Stimulated activated naive CD4-positive, alpha-beta T cell treated with Interleukin-2 at 50 U/mL for 16 hours (primary cell): ENCODE data around the gene ADGRV1.
"Not testable (repeated sequence)": the region's sequence is repeated elsewhere in the genome, so short reads cannot be mapped to it uniquely, and the experiment has no call there.

Experiments
- DNase-seq: peaks from one replicate; lab custom pipeline; 2025; lab: John Stamatoyannopoulos, UW

Gene ADGRV1

DNA sequence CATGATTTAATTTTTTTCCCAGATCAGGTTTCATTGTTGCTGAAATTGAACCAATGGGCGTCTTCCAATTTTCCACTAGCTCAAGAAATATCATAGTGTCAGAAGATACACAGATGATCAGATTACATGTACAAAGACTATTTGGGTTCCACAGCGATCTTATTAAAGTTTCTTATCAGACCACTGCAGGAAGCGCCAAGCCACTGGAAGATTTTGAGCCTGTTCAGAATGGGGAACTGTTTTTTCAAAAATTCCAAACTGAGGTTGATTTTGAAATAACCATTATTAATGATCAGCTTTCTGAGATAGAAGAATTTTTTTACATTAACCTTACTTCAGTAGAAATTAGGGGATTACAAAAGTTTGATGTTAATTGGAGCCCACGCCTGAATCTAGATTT is 251.6 kb downstream of the ADGRV1 start:
- DNase-seq: no peak

DNA sequence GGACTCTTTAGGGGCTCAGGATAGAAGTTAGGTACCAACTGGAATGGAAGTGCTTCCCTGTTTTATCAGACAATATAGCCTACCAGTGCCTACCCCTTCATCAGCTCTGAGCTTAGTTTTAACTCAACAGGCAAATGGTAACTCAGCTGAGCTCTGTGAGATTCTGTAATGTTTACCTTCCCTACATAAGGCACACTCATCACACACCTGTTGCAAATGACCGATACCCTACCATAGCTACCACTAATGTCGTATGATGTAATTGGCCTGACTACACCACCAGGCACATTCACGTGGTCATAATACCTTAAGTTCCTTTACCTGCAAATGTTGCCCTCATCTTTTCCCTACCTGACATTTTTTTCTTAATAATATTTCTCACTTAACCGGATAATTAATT is 254.8 kb downstream of the ADGRV1 start:
- no peak for DNase-seq

DNA sequence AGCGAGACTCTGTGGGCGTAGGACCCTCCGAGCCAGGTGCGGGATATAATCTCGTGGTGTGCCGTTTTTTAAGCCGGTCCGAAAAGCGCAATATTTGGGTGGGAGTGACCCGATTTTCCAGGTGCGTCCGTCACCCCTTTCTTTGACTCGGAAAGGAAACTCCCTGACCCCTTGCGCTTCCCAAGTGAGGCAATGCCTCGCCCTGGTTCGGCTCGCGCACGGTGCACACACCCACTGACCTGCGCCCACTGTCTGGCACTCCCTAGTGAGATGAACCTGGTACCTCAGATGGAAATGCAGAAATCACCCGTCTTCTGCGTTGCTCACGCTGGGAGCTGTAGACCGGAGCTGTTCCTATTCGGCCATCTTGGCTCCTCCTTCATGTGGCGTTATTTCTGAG is 263.5 kb downstream of the ADGRV1 start:
- DNase-seq: not testable (repeated sequence)

DNA sequence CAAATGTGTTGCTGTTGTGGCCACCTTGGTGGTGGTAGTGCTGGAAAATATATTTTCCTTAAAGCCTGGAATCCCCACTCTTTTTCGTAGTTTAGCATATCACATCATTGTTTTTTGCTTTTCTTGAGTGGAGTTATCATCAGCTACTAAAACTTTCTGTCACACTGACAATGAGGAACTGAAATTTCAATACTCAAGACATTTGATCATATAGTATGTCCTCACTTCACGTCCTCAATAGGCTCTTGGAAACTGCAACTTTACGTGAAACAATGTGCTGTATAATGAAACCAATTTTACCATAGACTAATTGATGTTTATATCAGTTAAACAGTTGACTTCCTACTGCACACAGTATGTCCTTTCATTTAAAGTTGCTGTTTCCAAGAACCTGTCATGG is 265.8 kb downstream of the ADGRV1 start:
- no peak for DNase-seq

DNA sequence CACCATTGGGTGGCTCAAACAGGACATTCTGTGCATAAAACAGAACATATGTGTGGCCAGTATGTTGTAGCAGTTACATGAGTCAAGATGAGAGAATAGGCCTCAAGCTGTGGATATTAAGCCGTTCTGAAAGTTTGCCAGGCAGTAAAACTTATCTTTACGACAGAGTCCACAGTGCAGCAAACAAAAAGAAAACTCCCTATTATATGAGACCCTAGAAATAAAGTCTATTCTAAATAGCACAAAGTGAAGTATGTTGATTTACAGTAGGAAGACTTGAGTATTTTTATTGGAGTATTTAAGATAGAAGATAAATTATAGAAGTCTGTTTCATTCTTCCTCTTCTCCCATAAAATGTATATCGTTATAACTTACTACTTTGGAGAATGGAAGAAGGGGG is 271.5 kb downstream of the ADGRV1 start:
- no peak for DNase-seq

DNA sequence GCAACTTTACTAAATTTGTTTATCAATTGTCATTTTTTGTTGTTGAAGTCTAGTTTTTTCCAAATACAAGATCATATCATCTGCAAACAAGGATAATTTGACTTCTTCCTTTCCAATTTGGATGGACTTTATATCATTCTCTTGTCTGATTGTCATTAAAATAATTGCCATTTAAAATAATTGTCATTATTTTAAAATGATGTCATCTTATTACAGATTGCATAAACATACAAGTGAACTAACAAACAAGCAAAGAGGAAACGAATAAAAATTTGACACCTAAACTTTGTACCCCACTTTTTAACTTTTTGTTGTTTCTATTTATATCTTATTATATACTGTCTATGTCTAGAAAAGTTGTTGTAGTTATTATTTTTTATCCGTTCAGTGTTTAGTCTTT is 275.2 kb downstream of the ADGRV1 start:
- DNase-seq: no peak

DNA sequence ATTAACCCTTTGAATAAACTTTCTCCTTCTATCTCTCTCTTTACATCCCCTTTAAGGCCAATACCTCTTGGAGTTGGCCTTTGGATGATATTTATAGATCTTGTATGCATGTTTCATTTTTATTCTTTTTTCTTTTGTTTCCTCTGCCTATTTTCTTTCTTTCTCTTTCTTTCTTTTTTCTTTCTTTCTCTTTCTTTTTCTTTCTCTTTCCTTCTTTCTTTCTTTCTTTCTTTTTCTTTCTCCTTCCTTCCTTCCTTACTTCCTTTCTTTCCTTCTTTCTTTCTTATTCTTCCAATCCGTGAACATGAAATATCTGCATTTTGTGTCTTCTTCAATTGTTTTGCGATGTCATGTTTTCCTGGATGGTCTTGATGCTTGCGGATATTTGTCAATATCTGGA is 276.1 kb downstream of the ADGRV1 start:
- DNase-seq: no peak

DNA sequence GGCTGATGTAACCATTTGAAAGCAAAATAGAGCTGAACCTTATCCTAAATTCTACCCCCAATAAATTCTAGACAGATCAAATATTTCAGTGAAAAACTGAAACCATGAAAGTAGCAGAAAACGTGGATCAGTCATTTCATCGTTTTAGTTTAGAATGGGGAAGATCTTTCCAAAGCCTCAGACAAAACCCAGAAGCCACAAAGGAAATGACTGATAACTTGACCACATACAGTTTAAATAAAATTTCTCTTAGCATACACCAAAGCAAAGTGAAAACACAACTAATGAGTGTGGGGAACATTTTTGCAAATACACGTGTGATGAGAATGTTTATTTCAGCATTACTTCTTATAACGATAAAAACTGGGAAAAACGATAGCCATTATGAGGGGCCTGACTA is 284.8 kb downstream of the ADGRV1 start:
- no peak for DNase-seq

DNA sequence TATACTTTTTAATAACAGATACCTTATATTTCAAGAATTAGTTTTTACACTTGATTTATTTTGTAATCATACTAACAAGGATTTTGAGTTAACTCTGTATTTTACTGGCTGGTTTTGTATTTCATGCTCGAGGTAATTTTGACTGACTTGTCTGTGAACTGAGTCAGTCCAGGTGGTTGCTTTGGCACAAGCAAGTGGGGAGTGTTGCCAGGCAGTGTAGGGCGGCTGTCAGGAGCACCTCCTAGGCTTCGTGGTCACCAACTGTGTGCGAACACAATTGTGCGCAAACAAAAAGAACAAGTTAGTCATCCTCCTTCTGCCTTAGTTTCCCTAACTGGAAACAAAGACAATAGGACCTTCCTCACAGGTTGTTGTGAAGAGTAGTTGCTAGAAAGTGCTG is 286.3 kb downstream of the ADGRV1 start:
- DNase-seq: no peak

DNA sequence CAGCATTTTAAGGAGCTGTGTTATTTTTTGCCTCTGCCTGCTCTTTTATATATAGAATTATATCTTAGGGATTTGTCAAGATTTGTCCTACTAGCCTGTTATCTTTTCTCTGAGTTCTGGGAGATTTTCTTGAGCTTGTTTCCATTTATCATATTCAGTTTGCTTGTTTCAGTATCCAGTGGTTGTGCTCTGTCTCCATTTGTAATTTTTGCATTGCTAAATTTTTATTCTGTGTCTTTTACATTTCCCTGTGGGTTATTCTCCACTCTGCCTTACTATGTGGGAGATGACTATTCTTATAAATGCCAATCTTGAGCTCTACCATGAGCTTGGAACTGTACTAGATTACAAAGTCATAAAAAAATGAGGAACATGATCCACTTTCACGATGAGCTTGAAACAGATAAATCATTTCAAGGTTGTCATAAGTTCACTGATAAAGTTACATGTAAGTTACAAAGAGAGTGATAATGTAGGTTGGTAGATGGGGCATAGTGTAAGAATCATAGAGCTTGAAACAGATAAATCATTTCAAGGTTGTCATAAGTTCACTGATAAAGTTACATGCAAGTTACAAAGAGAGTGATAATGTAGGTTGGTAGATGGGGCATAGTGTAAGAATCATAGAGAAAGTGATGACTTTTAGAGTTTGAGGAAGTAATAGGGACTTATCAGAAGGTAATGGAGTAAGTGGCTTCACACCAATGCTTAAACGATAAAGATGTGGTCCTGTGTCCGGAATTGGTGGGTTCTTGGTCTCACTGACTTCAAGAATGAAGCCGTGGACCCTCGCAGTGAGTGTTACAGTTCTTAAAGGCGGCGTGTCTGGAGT is 287.3 kb downstream of the ADGRV1 start:
- no peak for DNase-seq

DNA sequence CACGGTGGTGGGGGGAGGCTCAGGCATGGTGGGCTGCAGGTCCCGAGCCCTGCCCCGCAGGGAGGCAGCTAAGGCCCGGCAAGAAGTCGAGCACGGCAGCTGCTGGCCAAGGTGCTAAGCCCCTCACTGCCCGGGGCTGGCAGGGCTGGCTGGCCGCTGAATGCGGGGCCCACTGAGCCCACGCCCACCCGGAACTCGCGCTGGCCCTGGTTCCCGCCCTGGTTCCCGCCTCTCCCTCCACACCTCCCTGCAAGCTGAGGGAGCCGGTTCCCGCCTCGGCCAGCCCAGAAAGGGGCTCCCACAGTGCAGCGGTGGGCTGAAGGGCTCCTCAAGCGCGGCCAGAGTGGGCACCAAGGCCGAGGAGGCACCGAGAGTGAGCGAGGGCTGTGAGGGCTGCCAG is 289.0 kb downstream of the ADGRV1 start:
- not testable (repeated sequence) for DNase-seq

DNA sequence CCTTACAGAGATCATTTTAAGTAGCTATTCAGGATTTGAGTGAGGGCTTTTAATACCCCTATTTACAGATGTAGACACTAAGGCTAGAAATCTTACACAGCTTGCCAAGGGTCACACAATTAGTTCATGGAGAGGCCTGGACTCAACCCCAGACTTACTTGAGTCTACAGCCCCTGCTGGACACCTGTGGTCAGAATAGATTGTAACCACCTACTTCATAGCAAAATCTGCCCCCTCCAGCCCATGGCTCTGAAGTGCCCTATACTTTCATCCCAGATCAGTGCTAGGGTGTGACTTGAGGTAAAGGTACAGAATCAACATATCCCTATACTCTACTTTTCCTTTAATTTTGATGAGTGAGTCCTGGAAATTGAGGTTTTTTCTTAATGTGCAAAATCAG is 291.3 kb downstream of the ADGRV1 start:
- DNase-seq: no peak

DNA sequence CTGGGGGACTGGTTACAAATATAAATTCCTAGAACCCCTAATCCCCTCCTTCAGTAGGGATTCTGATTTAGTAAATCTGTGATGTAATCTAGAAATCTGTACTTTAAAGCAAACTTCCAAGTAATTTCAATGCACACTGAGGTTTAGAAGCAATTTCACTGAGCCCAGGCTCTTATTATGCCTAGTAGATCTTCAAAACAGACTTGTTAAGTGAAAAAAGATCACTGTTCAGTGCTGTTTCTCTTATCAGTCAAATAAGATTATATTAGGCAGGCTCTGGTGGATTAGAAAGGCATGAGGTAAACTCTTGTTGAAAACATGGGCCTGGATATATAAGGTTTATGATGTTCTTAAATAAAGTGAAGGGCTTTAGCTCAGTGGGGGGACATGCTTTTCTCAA is 293.9 kb downstream of the ADGRV1 start:
- no peak for DNase-seq

DNA sequence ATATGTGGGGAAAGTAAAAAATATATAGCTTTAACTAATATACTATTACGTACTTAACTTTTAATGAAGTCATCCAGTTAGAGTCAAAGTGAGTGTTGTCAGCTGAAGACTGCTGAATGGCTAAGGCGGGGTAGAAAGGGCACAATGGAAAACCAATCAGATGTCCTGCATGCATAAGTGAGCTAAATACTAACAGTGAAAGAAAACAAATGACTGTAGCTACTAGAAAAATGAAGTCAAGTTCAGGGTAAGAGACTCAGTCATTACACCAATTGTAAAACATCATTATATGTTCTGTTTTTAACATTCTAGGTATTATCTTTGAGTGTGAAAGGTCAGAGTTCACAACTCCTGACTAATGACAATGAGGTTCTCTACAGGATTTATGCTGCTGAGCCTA is 295.2 kb downstream of the ADGRV1 start:
- no peak for DNase-seq

DNA sequence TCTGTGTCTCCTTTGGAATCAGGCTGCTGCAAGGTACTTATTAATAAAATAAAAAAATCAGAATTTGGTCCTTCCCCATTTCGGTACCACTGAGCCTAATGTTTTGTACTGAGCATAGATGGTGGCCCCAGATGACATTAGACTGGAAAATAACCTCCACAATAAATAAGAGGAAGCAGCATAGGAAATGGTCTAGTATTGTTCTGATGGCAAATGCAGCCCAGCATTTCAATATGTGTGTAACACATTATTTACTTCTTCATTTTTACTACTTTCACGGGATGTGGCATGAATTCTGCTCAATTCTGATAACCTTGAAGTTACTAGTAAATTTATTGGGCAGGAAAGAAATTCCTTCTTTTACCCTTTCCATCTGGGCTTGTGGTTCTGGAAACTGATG is 295.6 kb downstream of the ADGRV1 start:
- no peak for DNase-seq

DNA sequence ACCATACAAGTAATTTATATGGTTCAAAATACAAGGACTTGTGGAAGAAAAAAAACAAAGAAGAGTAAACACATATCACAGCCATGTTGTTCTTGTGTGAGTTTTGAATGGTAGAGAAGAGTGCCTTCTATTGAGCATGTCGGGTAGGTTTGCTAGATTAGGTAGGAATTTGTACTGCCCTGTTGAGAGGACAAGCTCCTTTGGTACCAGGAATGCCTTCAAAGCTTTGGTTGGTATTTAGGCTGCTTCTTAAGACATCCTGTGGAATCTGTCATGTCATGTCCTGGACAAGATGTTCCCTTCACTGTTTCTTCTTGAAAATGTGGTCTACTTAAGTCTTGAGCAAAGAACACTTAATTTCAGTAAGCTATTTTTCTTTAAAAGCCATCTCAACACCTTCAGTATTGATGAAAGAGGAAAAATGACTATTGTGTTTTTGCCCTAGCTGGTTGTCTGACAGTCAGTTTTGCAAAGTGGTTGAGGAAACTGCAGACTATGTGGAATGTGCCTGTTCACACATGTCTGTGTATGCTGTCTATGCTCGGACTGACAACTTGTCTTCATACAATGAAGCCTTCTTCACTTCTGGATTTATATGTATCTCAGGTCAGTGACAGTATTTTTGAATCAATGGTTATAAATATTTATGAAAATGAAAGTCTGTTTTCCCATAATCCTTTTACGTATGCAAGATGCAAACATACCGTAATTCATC is 296.9 kb downstream of the ADGRV1 start:
- DNase-seq: no peak

DNA sequence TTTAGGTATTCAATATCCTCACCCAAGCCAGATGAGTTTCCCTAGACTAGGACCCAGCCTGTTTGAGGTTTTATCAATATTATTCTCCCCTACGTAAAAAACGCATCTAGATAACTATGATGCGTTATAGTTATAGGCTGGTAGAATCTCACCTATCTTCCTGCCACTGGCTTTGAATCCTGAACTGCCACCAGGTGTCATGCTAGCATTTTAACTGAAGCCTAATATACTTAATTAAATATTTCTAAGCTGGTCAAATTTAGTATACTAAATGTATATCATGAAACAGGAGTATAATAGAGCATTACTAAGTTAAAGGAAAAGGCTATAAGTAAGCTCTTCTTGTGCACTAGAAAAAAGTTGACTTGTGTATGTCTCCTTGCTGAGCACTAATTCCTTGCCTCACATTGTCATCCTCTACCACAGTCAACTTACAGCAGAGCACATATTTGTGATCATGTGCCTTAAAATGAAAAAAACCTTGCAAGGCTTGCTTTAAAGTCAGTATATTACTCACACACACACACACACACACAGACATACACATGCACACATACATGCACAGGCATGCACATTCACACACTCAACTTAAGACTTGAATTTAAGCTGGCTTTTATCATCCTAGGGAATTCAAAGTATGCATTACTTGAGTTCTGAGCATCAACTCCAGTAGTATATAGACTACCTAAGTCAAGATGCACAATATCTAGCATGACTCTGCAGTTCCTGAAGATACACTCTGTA is 303.4 kb downstream of the ADGRV1 start:
- DNase-seq: no peak

DNA sequence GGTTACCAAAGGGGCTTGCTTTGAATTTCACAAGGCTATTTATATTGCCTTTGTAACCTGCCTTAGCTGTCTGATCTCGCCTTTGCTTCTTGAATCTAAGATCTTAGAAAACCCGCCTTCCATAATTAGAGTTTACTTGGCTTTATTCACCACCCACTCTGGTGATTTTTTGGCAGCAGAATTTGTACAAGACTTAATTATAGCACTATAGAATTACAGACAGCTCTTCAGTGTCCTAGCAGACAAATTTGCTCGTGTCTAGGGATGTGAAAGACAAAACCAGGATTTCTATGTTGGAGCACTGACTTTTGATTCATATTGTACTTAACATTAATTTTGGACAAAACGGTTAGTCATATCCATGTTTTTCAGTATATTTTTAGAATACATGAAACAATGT is 306.6 kb downstream of the ADGRV1 start:
- DNase-seq: no peak

DNA sequence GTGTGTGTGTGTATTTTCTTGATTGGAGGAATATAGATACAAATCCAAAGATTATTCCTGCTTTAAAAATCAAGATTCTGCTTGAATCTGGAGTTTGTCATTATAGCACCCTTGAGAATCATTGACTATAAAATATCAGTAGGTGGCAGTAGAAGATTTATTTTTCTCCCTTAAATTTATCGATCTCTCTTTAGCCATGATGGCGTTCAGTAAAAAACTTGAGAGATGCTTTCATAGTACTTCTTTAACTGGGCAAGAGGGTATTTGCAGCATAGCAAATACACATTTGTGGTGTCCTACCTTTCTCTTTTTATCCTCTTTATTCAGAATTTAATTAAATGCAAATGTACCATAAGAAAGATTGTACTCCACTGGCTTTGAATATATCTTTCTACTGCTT is 307.7 kb downstream of the ADGRV1 start:
- no peak for DNase-seq

DNA sequence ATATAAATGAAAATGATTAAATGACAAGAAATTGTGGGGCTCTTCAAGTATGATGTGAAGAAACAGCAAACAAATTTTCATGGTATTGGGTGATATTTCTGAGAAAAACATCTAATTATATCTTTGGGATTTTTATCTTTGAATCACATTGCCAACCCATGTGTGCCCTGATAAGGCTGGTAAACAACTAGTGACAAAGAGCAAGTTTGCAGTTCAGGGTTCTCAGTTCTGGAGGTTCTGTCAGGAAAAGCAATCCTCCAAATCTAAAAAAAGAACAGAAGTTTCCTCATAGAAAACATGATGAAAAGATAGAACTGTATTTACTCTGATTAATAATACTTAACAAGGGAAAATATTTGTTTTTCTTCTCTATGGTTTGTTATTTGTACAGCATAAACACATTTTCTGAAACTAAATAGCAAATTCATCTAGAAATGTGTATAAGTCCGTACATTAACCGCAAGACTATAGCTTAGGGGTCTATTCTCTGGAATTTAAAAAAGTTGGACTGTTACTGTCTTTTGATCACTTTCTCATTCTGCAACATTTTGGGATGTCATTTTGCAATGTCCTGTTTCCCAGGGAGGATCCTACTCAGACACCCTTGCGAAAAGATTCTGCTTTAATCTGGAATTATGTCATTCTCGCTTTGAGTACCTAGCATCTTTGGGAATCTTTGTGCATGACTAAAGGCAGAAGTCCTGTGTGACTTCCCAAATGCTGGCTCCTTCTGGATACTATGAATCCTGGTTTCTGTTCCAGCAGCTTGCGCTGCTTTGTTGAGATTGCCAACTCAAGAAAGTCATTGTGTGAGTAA is 308.5 kb downstream of the ADGRV1 start:
- DNase-seq: no peak

DNA sequence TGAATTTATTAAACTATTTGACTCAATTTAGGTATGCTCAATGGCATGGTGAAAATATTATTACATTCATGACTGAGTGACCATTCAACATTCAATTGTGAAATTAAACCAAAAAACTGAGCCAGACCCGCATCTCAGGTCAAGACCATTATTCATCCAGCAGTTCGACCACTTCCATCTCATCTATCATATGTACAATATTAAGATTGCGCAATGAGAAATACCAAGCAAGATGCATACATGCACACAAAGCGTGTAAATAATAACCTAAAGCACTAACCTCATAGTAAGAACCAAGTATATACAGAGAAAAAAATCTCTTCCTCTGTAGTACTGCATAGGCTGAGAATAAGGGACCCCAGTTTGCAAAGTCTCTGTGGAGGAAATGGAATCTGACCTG is 310.2 kb downstream of the ADGRV1 start:
- no peak for DNase-seq

DNA sequence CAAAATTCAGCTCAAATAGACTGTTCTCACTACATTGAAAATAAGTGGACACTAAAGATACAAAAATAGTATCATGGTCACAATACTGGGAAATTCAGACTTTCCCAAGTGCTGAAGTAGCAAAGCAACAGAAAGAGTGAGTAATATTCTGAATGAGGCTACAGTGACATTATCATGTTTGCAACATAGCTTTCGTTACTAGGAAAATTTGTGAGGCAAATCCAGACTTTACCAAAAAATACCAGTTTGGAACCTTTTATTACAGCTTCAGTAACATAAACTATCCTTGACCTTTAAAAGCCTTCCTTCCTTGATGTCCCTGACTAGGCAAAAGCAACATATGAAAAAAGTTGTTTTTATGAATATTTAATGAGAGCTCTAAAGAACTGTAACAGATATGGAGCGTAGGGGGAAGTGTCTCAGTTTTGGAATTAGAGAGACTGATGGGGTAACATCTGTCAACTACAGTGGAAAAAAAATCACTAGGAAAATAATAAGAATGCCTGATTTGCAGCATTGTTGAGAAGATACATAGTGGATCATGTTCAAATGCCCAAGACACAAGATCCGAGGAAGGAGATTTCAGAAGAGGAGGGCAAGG is 312.9 kb downstream of the ADGRV1 start:
- no peak for DNase-seq
